Panc1 (cell line): Measurements from ENCODE around the gene CMYA5. TPM values are rescaled to one million over a fixed set of nuclear protein-coding genes. Genes with fewer than 3 reads are reported as not detected.

ENCODE experiments used
- ATAC-seq: fragments of 200-7000 bp; cut with Tn5 transposase; 2 replicates; pipeline ENCODE4 v1.9.1; 2020; ENCODE audit warnings: mild to moderate bottlenecking, moderate library complexity
- BruUV-seq: library from RNA; stranded (reverse); fragments of 400-500 nt; replicated peaks from 2 replicates; lab custom pipeline; 2021; lab: Mats Ljungman, UMichigan
- CTCF ChIA-PET: fragments of 300-600 bp; sonication (Branson Sonifier 250); formaldehyde crosslinking; loops from one replicate; lab custom pipeline; 2022; ENCODE audit warnings: antibody characterized with exemption; lab: Charles Lee
- POLR2A ChIA-PET: fragments of 300-600 bp; sonication (Branson Sonifier 250); formaldehyde crosslinking; loops from one replicate; lab custom pipeline; 2022; ENCODE audit warnings: antibody characterized with exemption; lab: Charles Lee
- DNase-seq: peaks from one replicate; pipeline ENCODE4 v3.0.0-alpha.2; 2010; ENCODE audit warnings: low read depth, low spot score
- H3K27ac ChIP-seq: 2 replicates; pipeline ENCODE4 v1.5.1; 2011; ENCODE audit warnings: mild to moderate bottlenecking, low read length, inconsistent platforms
- H3K27me3 ChIP-seq: fragments of 200-500 bp; sonication (Bioruptor generic); 2 replicates; pipeline ENCODE4 v1.6.0; 2014; ENCODE audit warnings: low read length, inconsistent platforms; ENCODE audit not compliant: control insufficient read depth, insufficient read depth
- H3K36me3 ChIP-seq: fragments of 200-500 bp; sonication (Bioruptor generic); 2 replicates; pipeline ENCODE4 v1.5.1; 2014; ENCODE audit warnings: inconsistent platforms, mild to moderate bottlenecking, low read length, moderate library complexity; ENCODE audit not compliant: control insufficient read depth, insufficient read depth
- H3K4me1 ChIP-seq: 2 replicates; pipeline ENCODE4 v1.5.1; 2011; ENCODE audit warnings: inconsistent platforms, mild to moderate bottlenecking, low read length, moderate library complexity; ENCODE audit not compliant: control insufficient read depth, insufficient read depth
- H3K4me3 ChIP-seq, 2 experiments: 2 replicates each; pipeline ENCODE4 v1.5.1; 2011 to 2012; ENCODE audit warnings: low read depth in 2 of 2, low read length in 2 of 2, mild to moderate bottlenecking in 2 of 2, inconsistent platforms in 1 of 2, moderate library complexity in 1 of 2
- H3K9me3 ChIP-seq: fragments of 200-500 bp; sonication (Bioruptor generic); 2 replicates; pipeline ENCODE4 v1.5.1; 2014; ENCODE audit warnings: low read depth, mild to moderate bottlenecking, inconsistent platforms, low read length, moderate library complexity; ENCODE audit not compliant: control insufficient read depth, insufficient read depth
- CTCF ChIP-seq: fragments of 450-650 bp; IDR thresholded peaks from 2 replicates; pipeline ENCODE4 v1.5.1; 2017; ENCODE audit warnings: mild to moderate bottlenecking
- POLR2AphosphoS5 ChIP-seq: IDR thresholded peaks from 2 replicates; pipeline ENCODE4 v1.6.1; 2012; ENCODE audit warnings: mild to moderate bottlenecking, low read depth, low read length, moderate library complexity
- REST ChIP-seq, 2 experiments: IDR thresholded peaks; 2 replicates each; pipeline ENCODE4 v1.6.1; 2011 to 2012; ENCODE audit warnings: low read depth in 2 of 2, control low read depth in 1 of 2, low read length in 1 of 2, mild to moderate bottlenecking in 1 of 2, moderate library complexity in 1 of 2; ENCODE audit not compliant: insufficient read depth in 1 of 2
- SIN3A ChIP-seq: IDR thresholded peaks from 2 replicates; pipeline ENCODE4 v1.6.1; 2012; ENCODE audit warnings: low read depth, mild to moderate bottlenecking, low read length, moderate library complexity, borderline replicate concordance; ENCODE audit not compliant: insufficient read depth
- TCF7L2 ChIP-seq: IDR thresholded peaks from 2 replicates; pipeline ENCODE4 v1.6.1; 2011; ENCODE audit warnings: mild to moderate bottlenecking, low read depth, low read length, inconsistent platforms
- in situ Hi-C: cut with HindIII; loops from 2 replicates; pipeline ENCODE4 v1.10.0; 2016; ENCODE audit warnings: low sequenced_read_pairs, low pct_unique_long_range_greater_than_20kb
- intact Hi-C: fragments of 100-400 bp; cut with micrococcal nuclease; formaldehyde crosslinking; loops from one replicate; pipeline ENCODE4 v1.10.0; 2022; ENCODE audit not compliant: unreplicated experiment
- total RNA-seq: library from RNA; stranded (reverse); gene quantifications from one replicate; pipeline ENCODE4 v1.2.1, GENCODE V29; 2021; ENCODE audit not compliant: unreplicated experiment

Gene CMYA5
- total RNA-seq, 1 experiment from 2014 or later, result 0.31 TPM

GRCh38 chr5:79694652-79695051, 5.0 kb downstream of the CMYA5 start:
- Histone ChIP-seq H3K27ac (no peak overlapping the region), H3K4me1 (no peaks in the 10 kb centered on the region), H3K27me3 (no peaks in the 10 kb centered on the region), H3K9me3 (no peaks in the 10 kb centered on the region), H3K4me3 (no peak overlapping the region), H3K36me3 (no peaks in the 10 kb centered on the region)
- ATAC-seq (no peak), DNase-seq (no peak)
- intact Hi-C loops (no loop called here), in situ Hi-C loops (no loop called here)
- BruUV-seq, result no TSS peak
- CTCF ChIA-PET, result no interaction called here
- TF ChIP-seq TCF7L2 (no peak), REST (IDR thresholded peaks at IDR 0.05; ENCODE audit: insufficient read depth in 1 of 2, low read depth in 2 of 2, low read length in 1 of 2) (no peak), POLR2AphosphoS5 (no peak), SIN3A (no peak), CTCF (no peak)
- POLR2A ChIA-PET, result no interaction called here

GRCh38 chr5:79695526-79695925, 5.9 kb downstream of the CMYA5 start:
- ChIA-PET CTCF (no interaction called here), POLR2A (no interaction called here)
- H3K9me3 ChIP-seq, result no peaks in the 10 kb centered on the region
- in situ Hi-C loops, result no loop called here
- DNase-seq, result no peak
- no peaks in the 10 kb centered on the region for H3K4me1 ChIP-seq
- H3K27ac ChIP-seq, result no peak overlapping the region
- intact Hi-C loops, result no loop called here
- H3K36me3 ChIP-seq, result no peaks in the 10 kb centered on the region
- no TSS peak for BruUV-seq
- ATAC-seq, result no peak
- TF ChIP-seq SIN3A (no peak), TCF7L2 (no peak), CTCF (no peak), REST (IDR thresholded peaks at IDR 0.05; ENCODE audit: insufficient read depth in 1 of 2, low read depth in 2 of 2, low read length in 1 of 2) (no peak), POLR2AphosphoS5 (no peak)
- H3K27me3 ChIP-seq, result no peaks in the 10 kb centered on the region
- H3K4me3 ChIP-seq, result no peak overlapping the region
